HCT116 (cell line): ENCODE results near the gene SIX6. TPM values are rescaled to one million over a fixed set of nuclear protein-coding genes. Genes with fewer than 3 reads are reported as not detected.

Experiments used
- ATAC-seq: fragments of 200-7000 bp; cut with Tn5 transposase; 2 replicates; pipeline ENCODE4 v1.9.1; 2020; ENCODE audit warnings: mild to moderate bottlenecking, moderate library complexity
- BruUV-seq: library from RNA; stranded (reverse); fragments of 400-500 nt; replicated peaks from 2 replicates; lab custom pipeline; 2021; lab: Mats Ljungman, UMichigan
- CTCF ChIA-PET: fragments of 300-600 bp; sonication (Branson Sonifier 250); formaldehyde crosslinking; loops from one replicate; lab custom pipeline; 2021; ENCODE audit warnings: antibody characterized with exemption; lab: Charles Lee
- POLR2A ChIA-PET: fragments of 300-600, 350-600 bp; sonication (Branson Sonifier 250); formaldehyde crosslinking; loops from one replicate; lab custom pipeline; 2021; ENCODE audit warnings: antibody characterized with exemption; lab: Charles Lee
- RAD21 ChIA-PET, 2 experiments: fragments of 300-600 bp; sonication (Branson Sonifier 250); formaldehyde crosslinking; loops; one replicate each; lab custom pipeline; 2023; ENCODE audit warnings: low total read pairs in 2 of 2; ENCODE audit not compliant: uncharacterized antibody in 2 of 2, unreplicated experiment in 2 of 2, low non-redundant PET in 1 of 2; lab: Charles Lee
- DNase-seq: peaks from one replicate; pipeline ENCODE4 v3.0.0-alpha.2; 2010; ENCODE audit warnings: low read depth, low spot score
- H2AFZ ChIP-seq: fragments of 200-600 bp; shearing (Covaris generic), sonication (generic); 2 replicates; pipeline ENCODE4 v1.6.1; 2017; ENCODE audit warnings: low read depth, mixed run types, mixed read lengths, antibody characterized with exemption, low read length; ENCODE audit not compliant: poor library complexity, severe bottlenecking
- H3K27ac ChIP-seq: 2 replicates; pipeline ENCODE4 v1.5.1; 2012; ENCODE audit warnings: low read depth, low read length
- H3K27me3 ChIP-seq: fragments of 200-600 bp; sonication (generic); 2 replicates; pipeline ENCODE4 v1.6.1; 2016; ENCODE audit warnings: mixed run types, low read length, mixed read lengths; ENCODE audit not compliant: insufficient read depth
- H3K36me3 ChIP-seq, 2 experiments: fragments of 200-500 bp in 1 of 2; fragments of 200-600 bp in 1 of 2; sonication (Bioruptor generic) in 1 of 2; sonication (generic) in 1 of 2; 2 replicates each; pipeline versions ENCODE4 v1.5.1 to v1.6.1; 2014 to 2016; ENCODE audit warnings: low read length in 2 of 2, inconsistent platforms in 1 of 2, mixed read lengths in 1 of 2, mixed run types in 1 of 2; ENCODE audit not compliant: insufficient read depth in 2 of 2, control insufficient read depth in 1 of 2
- H3K4me1 ChIP-seq, 2 experiments: fragments of 200-600 bp in 1 of 2; sonication (generic) in 1 of 2; 2 replicates each; pipeline versions ENCODE4 v1.5.1 to v1.6.1; 2012 to 2017; ENCODE audit warnings: low read length in 2 of 2, inconsistent platforms in 1 of 2, mild to moderate bottlenecking in 1 of 2, mixed read lengths in 1 of 2, mixed run types in 1 of 2, moderate library complexity in 1 of 2; ENCODE audit not compliant: insufficient read depth in 2 of 2, control insufficient read depth in 1 of 2
- H3K4me2 ChIP-seq: fragments of 200-600 bp; sonication (generic); 2 replicates; pipeline ENCODE4 v1.6.1; 2017; ENCODE audit warnings: mixed run types, low read length, mixed read lengths
- H3K4me3 ChIP-seq, 2 experiments: fragments of 200-600 bp in 1 of 2; sonication (generic) in 1 of 2; replicated peaks in 1 of 2; 2 replicates each; pipeline ENCODE4 v1.5.1; 2011 to 2016; ENCODE audit warnings: low read length in 2 of 2, control low read depth in 1 of 2, low read depth in 1 of 2, mild to moderate bottlenecking in 1 of 2, mixed read lengths in 1 of 2, mixed run types in 1 of 2
- H3K79me2 ChIP-seq: fragments of 200-600 bp; sonication (generic); 2 replicates; pipeline ENCODE4 v1.6.1; 2017; ENCODE audit warnings: mild to moderate bottlenecking, mixed run types, low read length, moderate library complexity, mixed read lengths; ENCODE audit not compliant: insufficient read depth
- H3K9ac ChIP-seq: fragments of 200-600 bp; sonication (generic); 2 replicates; pipeline ENCODE4 v1.6.1; 2016; ENCODE audit warnings: low read length, mixed read lengths
- H3K9me2 ChIP-seq: fragments of 200-600 bp; sonication (generic), shearing (Covaris generic); 2 replicates; pipeline ENCODE4 v1.6.1; 2017; ENCODE audit warnings: mixed run types, mild to moderate bottlenecking, moderate library complexity; ENCODE audit not compliant: insufficient read depth
- H3K9me3 ChIP-seq, 2 experiments: fragments of 200-500 bp in 1 of 2; fragments of 200-600 bp in 1 of 2; sonication (Bioruptor generic) in 1 of 2; sonication (generic) in 1 of 2; 2 replicates each; pipeline ENCODE4 v1.6.1; 2014 to 2017; ENCODE audit warnings: low read length in 2 of 2, mixed read lengths in 2 of 2, inconsistent platforms in 1 of 2, low read depth in 1 of 2, mild to moderate bottlenecking in 1 of 2, mixed run types in 1 of 2, moderate library complexity in 1 of 2; ENCODE audit not compliant: control insufficient read depth in 1 of 2, insufficient read depth in 1 of 2
- H4K20me1 ChIP-seq: fragments of 200-600 bp; sonication (generic), shearing (Covaris generic); 2 replicates; pipeline ENCODE4 v1.6.1; 2017; ENCODE audit warnings: mixed run types, mild to moderate bottlenecking, moderate library complexity; ENCODE audit not compliant: insufficient read depth
- CBX3 ChIP-seq: IDR thresholded peaks from 2 replicates; pipeline ENCODE4 v1.6.1; 2012; ENCODE audit warnings: low read depth
- intact Hi-C: fragments of 100-400 bp; cut with micrococcal nuclease; formaldehyde crosslinking; loops from 2 replicates; pipeline ENCODE4 v1.10.0; 2022
- total RNA-seq: library from RNA; stranded (reverse); gene quantifications from one replicate; pipeline ENCODE4 v1.2.1, GENCODE V29; 2021; ENCODE audit not compliant: unreplicated experiment
- TF ChIP-seq, protein P1 (sequence below): IDR thresholded peaks from 2 replicates; pipeline ENCODE4 v1.6.1; 2011; ENCODE audit warnings: mild to moderate bottlenecking, low read length, moderate library complexity; ENCODE audit not compliant: insufficient replicate concordance; ENCODE audit errors: extremely low read depth
- TF ChIP-seq, protein P2 (sequence below): IDR thresholded peaks from 2 replicates; pipeline ENCODE4 v1.6.1; 2012; ENCODE audit warnings: low read depth
- TF ChIP-seq, protein P3 (sequence below): IDR thresholded peaks from 2 replicates; pipeline ENCODE4 v1.6.1; 2012
- TF ChIP-seq, protein P4 (sequence below): IDR thresholded peaks from 2 replicates; pipeline ENCODE4 v1.6.1; 2012

Gene SIX6
- total RNA-seq, 1 experiment from 2014 or later, result not detected

DNA sequence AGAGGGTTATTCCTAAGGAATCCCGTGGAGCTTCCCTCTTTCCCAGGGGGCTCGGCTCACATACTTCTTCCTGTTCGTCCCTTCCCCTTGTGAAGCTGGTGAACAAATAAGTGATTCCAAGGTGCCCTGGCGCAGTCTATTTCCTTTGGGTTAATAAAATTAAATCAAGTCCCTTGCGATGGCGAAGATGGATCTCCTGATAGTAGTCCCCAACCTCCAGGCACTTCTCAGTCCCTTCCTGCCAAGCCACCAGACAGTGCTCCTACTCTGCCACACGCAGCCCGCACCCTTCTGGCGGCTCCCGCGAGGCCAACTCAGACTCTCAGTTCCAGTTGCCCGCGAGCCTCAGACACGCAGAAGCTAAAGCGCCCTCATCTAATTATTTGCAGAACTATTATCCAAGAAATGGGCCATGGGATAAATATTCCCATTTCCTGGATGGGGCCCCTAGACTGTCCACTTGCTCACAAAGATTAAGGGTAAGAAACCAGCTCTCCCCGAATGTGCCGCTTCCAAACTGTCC is 2.4 kb upstream of the SIX6 start:
- no TSS peak for BruUV-seq
- TF ChIP-seq, protein P1, sequence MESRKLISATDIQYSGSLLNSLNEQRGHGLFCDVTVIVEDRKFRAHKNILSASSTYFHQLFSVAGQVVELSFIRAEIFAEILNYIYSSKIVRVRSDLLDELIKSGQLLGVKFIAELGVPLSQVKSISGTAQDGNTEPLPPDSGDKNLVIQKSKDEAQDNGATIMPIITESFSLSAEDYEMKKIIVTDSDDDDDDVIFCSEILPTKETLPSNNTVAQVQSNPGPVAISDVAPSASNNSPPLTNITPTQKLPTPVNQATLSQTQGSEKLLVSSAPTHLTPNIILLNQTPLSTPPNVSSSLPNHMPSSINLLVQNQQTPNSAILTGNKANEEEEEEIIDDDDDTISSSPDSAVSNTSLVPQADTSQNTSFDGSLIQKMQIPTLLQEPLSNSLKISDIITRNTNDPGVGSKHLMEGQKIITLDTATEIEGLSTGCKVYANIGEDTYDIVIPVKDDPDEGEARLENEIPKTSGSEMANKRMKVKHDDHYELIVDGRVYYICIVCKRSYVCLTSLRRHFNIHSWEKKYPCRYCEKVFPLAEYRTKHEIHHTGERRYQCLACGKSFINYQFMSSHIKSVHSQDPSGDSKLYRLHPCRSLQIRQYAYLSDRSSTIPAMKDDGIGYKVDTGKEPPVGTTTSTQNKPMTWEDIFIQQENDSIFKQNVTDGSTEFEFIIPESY, result no peak
- TF ChIP-seq, protein P2, sequence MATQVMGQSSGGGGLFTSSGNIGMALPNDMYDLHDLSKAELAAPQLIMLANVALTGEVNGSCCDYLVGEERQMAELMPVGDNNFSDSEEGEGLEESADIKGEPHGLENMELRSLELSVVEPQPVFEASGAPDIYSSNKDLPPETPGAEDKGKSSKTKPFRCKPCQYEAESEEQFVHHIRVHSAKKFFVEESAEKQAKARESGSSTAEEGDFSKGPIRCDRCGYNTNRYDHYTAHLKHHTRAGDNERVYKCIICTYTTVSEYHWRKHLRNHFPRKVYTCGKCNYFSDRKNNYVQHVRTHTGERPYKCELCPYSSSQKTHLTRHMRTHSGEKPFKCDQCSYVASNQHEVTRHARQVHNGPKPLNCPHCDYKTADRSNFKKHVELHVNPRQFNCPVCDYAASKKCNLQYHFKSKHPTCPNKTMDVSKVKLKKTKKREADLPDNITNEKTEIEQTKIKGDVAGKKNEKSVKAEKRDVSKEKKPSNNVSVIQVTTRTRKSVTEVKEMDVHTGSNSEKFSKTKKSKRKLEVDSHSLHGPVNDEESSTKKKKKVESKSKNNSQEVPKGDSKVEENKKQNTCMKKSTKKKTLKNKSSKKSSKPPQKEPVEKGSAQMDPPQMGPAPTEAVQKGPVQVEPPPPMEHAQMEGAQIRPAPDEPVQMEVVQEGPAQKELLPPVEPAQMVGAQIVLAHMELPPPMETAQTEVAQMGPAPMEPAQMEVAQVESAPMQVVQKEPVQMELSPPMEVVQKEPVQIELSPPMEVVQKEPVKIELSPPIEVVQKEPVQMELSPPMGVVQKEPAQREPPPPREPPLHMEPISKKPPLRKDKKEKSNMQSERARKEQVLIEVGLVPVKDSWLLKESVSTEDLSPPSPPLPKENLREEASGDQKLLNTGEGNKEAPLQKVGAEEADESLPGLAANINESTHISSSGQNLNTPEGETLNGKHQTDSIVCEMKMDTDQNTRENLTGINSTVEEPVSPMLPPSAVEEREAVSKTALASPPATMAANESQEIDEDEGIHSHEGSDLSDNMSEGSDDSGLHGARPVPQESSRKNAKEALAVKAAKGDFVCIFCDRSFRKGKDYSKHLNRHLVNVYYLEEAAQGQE, result no peak
- TF ChIP-seq, protein P3, sequence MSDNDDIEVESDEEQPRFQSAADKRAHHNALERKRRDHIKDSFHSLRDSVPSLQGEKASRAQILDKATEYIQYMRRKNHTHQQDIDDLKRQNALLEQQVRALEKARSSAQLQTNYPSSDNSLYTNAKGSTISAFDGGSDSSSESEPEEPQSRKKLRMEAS, result no peak
- TF ChIP-seq CBX3, result no peak
- TF ChIP-seq, protein P4, sequence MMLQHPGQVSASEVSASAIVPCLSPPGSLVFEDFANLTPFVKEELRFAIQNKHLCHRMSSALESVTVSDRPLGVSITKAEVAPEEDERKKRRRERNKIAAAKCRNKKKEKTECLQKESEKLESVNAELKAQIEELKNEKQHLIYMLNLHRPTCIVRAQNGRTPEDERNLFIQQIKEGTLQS, result no peak
- TF ChIP-seq, all 23 proteins: peak for 0
- ChIA-PET RAD21 (no interaction called here), CTCF (interaction anchor here (0.9 kb wide), 1 partner anchor 175 kb away, joined by 3 read pairs; no protein-coding TSS in a partner anchor), POLR2A (no interaction called here)
- Histone ChIP-seq H3K9ac (no peak overlapping the region), H3K36me3 (no peaks in the 10 kb centered on the region), H3K4me2 (no peak overlapping the region), H3K4me3 (no peak overlapping the region), H3K27me3 (no peaks in the 10 kb centered on the region), H3K9me3 (no peaks in the 10 kb centered on the region), H4K20me1 (no peaks in the 10 kb centered on the region), H3K4me1 (no peaks in the 10 kb centered on the region), H3K27ac (no peak overlapping the region), H3K9me2 (no peaks in the 10 kb centered on the region), H2AFZ (no peak overlapping the region), H3K79me2 (no peaks in the 10 kb centered on the region)
- DNase-seq (no peak), ATAC-seq (no peak)
- intact Hi-C loops, result no loop called here
